OCI-LY3 (cell line): ENCODE results near the gene SPPL2B.

Source experiments
- EZH2phosphoT487 ChIP-seq: fragments of 200-600 bp; shearing (Covaris generic); IDR thresholded peaks from 2 replicates; pipeline ENCODE4 v1.6.1; 2018; ENCODE audit warnings: antibody characterized with exemption, mixed run types, low read depth
- TF ChIP-seq, protein P1 (sequence below): fragments of 200-600, 300-600 bp; sonication (generic); IDR thresholded peaks from 2 replicates; pipeline ENCODE4 v1.5.1; 2014; ENCODE audit warnings: antibody characterized with exemption, low read length, low read depth

DNA sequence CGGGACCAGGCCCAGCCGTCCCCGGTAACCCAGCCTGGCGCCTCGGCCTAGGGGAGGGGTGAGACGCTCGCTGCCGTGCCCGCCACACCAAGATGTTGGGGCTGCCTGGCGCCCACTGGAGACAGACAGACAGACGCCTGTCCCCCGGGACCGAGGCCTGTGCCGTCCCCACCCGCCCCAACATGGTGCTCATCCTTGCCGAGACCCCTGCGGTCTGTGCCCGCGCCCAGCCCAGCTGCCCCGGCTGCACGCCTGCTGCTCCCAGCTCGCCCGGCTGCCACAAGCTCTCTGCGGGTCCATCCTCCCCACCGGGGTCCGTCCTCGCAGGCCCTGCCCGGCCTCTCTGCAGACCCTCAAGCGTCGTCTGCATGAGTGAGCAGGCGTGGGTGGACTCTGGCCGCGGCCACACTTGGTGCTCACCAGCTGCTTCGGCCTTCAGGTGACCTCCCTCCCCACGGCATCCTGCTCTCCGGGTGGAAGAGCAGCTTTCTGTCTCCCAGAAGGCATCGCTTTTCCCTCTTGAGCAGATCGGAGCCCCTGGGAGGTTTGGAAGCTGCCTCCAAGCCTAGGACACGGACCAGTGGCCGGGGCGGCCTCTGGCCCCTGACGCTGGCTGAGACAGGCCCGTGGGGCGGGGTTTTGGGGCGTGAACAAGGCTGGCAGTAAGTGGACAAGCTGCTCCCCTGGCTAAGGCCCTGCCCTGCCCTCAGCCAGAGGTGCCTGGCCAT, 24.8 kb downstream of the SPPL2B start:
- TF ChIP-seq, protein P1, sequence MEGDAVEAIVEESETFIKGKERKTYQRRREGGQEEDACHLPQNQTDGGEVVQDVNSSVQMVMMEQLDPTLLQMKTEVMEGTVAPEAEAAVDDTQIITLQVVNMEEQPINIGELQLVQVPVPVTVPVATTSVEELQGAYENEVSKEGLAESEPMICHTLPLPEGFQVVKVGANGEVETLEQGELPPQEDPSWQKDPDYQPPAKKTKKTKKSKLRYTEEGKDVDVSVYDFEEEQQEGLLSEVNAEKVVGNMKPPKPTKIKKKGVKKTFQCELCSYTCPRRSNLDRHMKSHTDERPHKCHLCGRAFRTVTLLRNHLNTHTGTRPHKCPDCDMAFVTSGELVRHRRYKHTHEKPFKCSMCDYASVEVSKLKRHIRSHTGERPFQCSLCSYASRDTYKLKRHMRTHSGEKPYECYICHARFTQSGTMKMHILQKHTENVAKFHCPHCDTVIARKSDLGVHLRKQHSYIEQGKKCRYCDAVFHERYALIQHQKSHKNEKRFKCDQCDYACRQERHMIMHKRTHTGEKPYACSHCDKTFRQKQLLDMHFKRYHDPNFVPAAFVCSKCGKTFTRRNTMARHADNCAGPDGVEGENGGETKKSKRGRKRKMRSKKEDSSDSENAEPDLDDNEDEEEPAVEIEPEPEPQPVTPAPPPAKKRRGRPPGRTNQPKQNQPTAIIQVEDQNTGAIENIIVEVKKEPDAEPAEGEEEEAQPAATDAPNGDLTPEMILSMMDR: no peak
- no peak for TF ChIP-seq EZH2phosphoT487
